HepG2 (cell line): ENCODE measurements around the gene PRDM10. TPM values are rescaled to one million over a fixed set of nuclear protein-coding genes. Genes with fewer than 3 reads are reported as not detected.

Experiments
- AHR ChIP-seq: IDR thresholded peaks from 2 replicates; pipeline ENCODE4 v1.6.1; 2018; ENCODE audit warnings: missing genetic modification reagents, missing compliant biosample characterization
- DMAP1 ChIP-seq: IDR thresholded peaks from 2 replicates; pipeline ENCODE4 v1.6.1; 2016
- DMTF1 ChIP-seq: sonication (generic); formaldehyde crosslinking; IDR thresholded peaks from 2 replicates; pipeline ENCODE4 v1.4.0; 2020; ENCODE audit warnings: mild to moderate bottlenecking, missing genetic modification reagents
- FIP1L1 ChIP-seq: fragments of 200-400 bp; formaldehyde crosslinking; IDR thresholded peaks from 2 replicates; pipeline ENCODE4 v1.6.1; 2018; ENCODE audit warnings: low read depth, mild to moderate bottlenecking, low read length, moderate library complexity, borderline replicate concordance; ENCODE audit not compliant: insufficient read depth
- HNRNPLL ChIP-seq: fragments of 200-400 bp; formaldehyde crosslinking; IDR thresholded peaks from 2 replicates; pipeline ENCODE4 v1.6.1; 2017; ENCODE audit warnings: mild to moderate bottlenecking, low read depth, low read length; ENCODE audit not compliant: poor library complexity, severe bottlenecking
- HOXA3 ChIP-seq: sonication (generic); formaldehyde crosslinking; IDR thresholded peaks from 2 replicates; pipeline ENCODE4 v1.5.0; 2020; ENCODE audit warnings: missing genetic modification reagents
- IRF9 ChIP-seq: sonication (generic); formaldehyde crosslinking; IDR thresholded peaks from 2 replicates; pipeline ENCODE4 v1.8.0; 2022; ENCODE audit warnings: missing genetic modification reagents, mild to moderate bottlenecking, borderline replicate concordance
- MAFF ChIP-seq: IDR thresholded peaks from 2 replicates; pipeline ENCODE4 v1.6.1; 2011; ENCODE audit warnings: low read depth, low read length, improper control_type of control experiment
- MAFK ChIP-seq, 2 experiments: IDR thresholded peaks in 1 of 2; conservative IDR thresholded peaks in 1 of 2; 2 replicates each; pipeline ENCODE4 v1.6.1; 2011; ENCODE audit warnings: improper control_type of control experiment in 2 of 2, low read length in 2 of 2
- MTA3 ChIP-seq: sonication (generic); formaldehyde crosslinking; IDR thresholded peaks from 2 replicates; pipeline ENCODE4 v1.4.0; 2020; ENCODE audit warnings: missing genetic modification reagents
- NCOA5 ChIP-seq: sonication (generic); formaldehyde crosslinking; IDR thresholded peaks from 2 replicates; pipeline ENCODE4 v1.4.0; 2020; ENCODE audit warnings: missing genetic modification reagents
- NFIB ChIP-seq: sonication (generic); formaldehyde crosslinking; IDR thresholded peaks from 2 replicates; pipeline ENCODE4 v1.9.0; 2021; ENCODE audit warnings: missing genetic modification reagents, mild to moderate bottlenecking, borderline replicate concordance
- NFYB ChIP-seq: sonication (generic); formaldehyde crosslinking; IDR thresholded peaks from 2 replicates; pipeline ENCODE4 v1.4.0; 2020; ENCODE audit warnings: missing genetic modification reagents
- RBAK ChIP-seq: sonication (generic); formaldehyde crosslinking; IDR thresholded peaks from 2 replicates; pipeline ENCODE4 v1.5.1; 2020; ENCODE audit warnings: mild to moderate bottlenecking, missing genetic modification reagents
- ZFP36 ChIP-seq: fragments of 150-350 bp; IDR thresholded peaks from 2 replicates; pipeline ENCODE4 v1.6.1; 2018; ENCODE audit warnings: borderline replicate concordance, low read length, low read depth; ENCODE audit not compliant: partially characterized antibody
- ZFYVE20 ChIP-seq: sonication (generic); formaldehyde crosslinking; IDR thresholded peaks from 2 replicates; pipeline ENCODE4 v1.8.0; 2023; ENCODE audit warnings: low read depth, mild to moderate bottlenecking, moderate library complexity, missing genetic modification reagents, borderline replicate concordance
- ZNF343 ChIP-seq: sonication (generic); formaldehyde crosslinking; IDR thresholded peaks from 2 replicates; pipeline ENCODE4 v1.4.0; 2020; ENCODE audit warnings: mild to moderate bottlenecking, missing genetic modification reagents
- ZNF503 ChIP-seq: sonication (generic); formaldehyde crosslinking; IDR thresholded peaks from 2 replicates; pipeline ENCODE4 v1.4.0; 2020; ENCODE audit warnings: missing genetic modification reagents
- ZNF549 ChIP-seq: sonication (generic); formaldehyde crosslinking; IDR thresholded peaks from 2 replicates; pipeline ENCODE4 v1.5.0; 2020; ENCODE audit warnings: missing genetic modification reagents
- ZNF629 ChIP-seq: sonication (generic); formaldehyde crosslinking; conservative IDR thresholded peaks from 2 replicates; pipeline ENCODE4 v1.5.0; 2020; ENCODE audit warnings: missing genetic modification reagents
- ZNF747 ChIP-seq: sonication (generic); formaldehyde crosslinking; IDR thresholded peaks from 2 replicates; pipeline ENCODE4 v1.8.1; 2023; ENCODE audit warnings: missing genetic modification reagents, mild to moderate bottlenecking, borderline replicate concordance
- ZNF768 ChIP-seq: sonication (generic); formaldehyde crosslinking; IDR thresholded peaks from 2 replicates; pipeline ENCODE4 v1.4.0; 2020; ENCODE audit warnings: missing genetic modification reagents
- ZNF776 ChIP-seq: sonication (generic); formaldehyde crosslinking; IDR thresholded peaks from 2 replicates; pipeline ENCODE4 v1.4.0; 2020; ENCODE audit warnings: mild to moderate bottlenecking, missing genetic modification reagents
- ZNF781 ChIP-seq: sonication (generic); formaldehyde crosslinking; IDR thresholded peaks from 2 replicates; pipeline ENCODE4 v1.5.1; 2020; ENCODE audit warnings: borderline replicate concordance, mild to moderate bottlenecking, missing genetic modification reagents; ENCODE audit errors: not compliant biosample characterization
- ZNF784 ChIP-seq: sonication (generic); formaldehyde crosslinking; IDR thresholded peaks from 2 replicates; pipeline ENCODE4 v1.5.1; 2020; ENCODE audit warnings: missing genetic modification reagents, mild to moderate bottlenecking, borderline replicate concordance
- ZNF879 ChIP-seq: sonication (generic); formaldehyde crosslinking; IDR thresholded peaks from 2 replicates; pipeline ENCODE4 v1.8.1; 2023; ENCODE audit warnings: missing genetic modification reagents
- ZSCAN9 ChIP-seq: IDR thresholded peaks from 2 replicates; pipeline ENCODE4 v1.6.1; 2016; ENCODE audit warnings: borderline replicate concordance
- polyA plus RNA-seq, 8 experiments: library from polyadenylated mRNA; depleted of rRNA in 3 of 8; stranded (reverse) in 7 of 8; unstranded in 1 of 8; fragments of >200 nt; fragmentation: Illumina TruSeq in 4 of 8; extraction: Trizol in 4 of 8; gene quantifications; 2 replicates each; pipeline versions ENCODE4 v1.2.1 to v1.2.3, GENCODE V29; 2011 to 2016; ENCODE audit warnings: low read depth in 4 of 8, missing spikeins in 1 of 8, mixed read lengths in 1 of 8; ENCODE audit not compliant: insufficient read depth in 1 of 8
- total RNA-seq, 5 experiments: library from RNA; depleted of rRNA; stranded (reverse); fragments of >200 nt; fragmentation: Illumina TruSeq; extraction: Trizol; gene quantifications; 2 replicates each; pipeline ENCODE4 v1.2.3, GENCODE V29; 2016; ENCODE audit warnings: low read depth in 1 of 5

PRDM10 gene
- total and polyA plus RNA-seq, 2 of the 13 experiments (the other 11 are each of a cell fraction or from before 2014, with no cell fraction given) = 5.7 to 5.8 TPM

- TF ChIP-seq ZNF879 (CRISPR knock-in tag) (no peak), NCOA5 (CRISPR knock-in tag) (no peak), ZNF768 (CRISPR knock-in tag) (0 out of 2 replicates have a peak, but pooled peaks have one; percentile 15), AHR (CRISPR knock-in tag) (no peak), NFYB (CRISPR knock-in tag) (no peak), HOXA3 (no peak), IRF9 (no peak), NFIB (CRISPR knock-in tag) (no peak), ZNF503 (CRISPR knock-in tag) (no peak), ZFYVE20 (CRISPR knock-in tag) (no peak), ZFP36 (no peak), FIP1L1 (no peak), DMAP1 (no peak), DMTF1 (CRISPR knock-in tag) (no peak), ZNF781 (no peak), MTA3 (CRISPR knock-in tag) (no peak), ZNF343 (CRISPR knock-in tag) (no peak), ZNF776 (CRISPR knock-in tag) (no peak), ZSCAN9 (CRISPR knock-in tag) (no peak), ZNF784 (CRISPR knock-in tag) (no peak), HNRNPLL (no peak), ZNF629 (no peak), MAFF (no peak; the same call in 1 of the 2 replicates), RBAK (CRISPR knock-in tag) (no peak), ZNF549 (CRISPR knock-in tag) (no peak), ZNF747 (CRISPR knock-in tag) (no peak), MAFK (conservative IDR thresholded peaks at IDR 0.05 in 1 of 2, IDR thresholded peaks at IDR 0.05 in 1 of 2; ENCODE audit: low read length in 2 of 2) (0 out of 4 replicates have a peak, but pooled peaks of 1 of the 2 experiments have one; percentile 11)
Measured at GRCh38 chr11:130042093-130042591, 39.5 kb upstream of the PRDM10 start (continued).
